GM19452 (cell line): ENCODE measurements around the gene ARMH2.

Experiments used
- ATAC-seq: cut with Tn5 transposase; IDR thresholded peaks from one replicate; pipeline ENCODE4 v1.9.1; 2021; ENCODE audit not compliant: unreplicated experiment

ARMH2 gene

GRCh38 chr6:24798740-24799540 is at the start of gene ARMH2:
Gene ARMH2, minus strand, starts transcription at chr6:24798917. Its CDS starts 60 bp downstream, at chr6:24798857.
- no peak for ATAC-seq

DNA sequence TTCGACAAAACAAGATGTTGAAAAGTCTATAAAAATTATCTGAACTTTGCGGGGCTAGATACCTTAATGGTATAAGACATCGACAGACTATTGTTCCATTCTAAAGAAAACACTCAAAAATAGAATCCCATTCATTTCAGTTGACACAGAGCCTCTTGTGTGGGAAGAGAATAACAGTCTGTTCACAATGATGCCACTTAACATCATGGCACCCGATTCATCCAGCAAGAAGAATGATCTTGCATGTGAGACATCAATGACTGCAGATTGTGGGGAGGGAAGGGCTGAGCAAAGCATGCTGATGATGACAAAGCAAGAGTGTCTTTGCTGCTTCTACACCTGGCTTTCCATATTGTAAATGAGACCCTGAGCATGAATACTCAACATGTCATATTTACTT is 49.7 kb upstream of the ARMH2 start:
- no peak for ATAC-seq

- ATAC-seq = no peak
Measured at GRCh38 chr6:24847402-24847801, 48.7 kb upstream of the ARMH2 start.

DNA sequence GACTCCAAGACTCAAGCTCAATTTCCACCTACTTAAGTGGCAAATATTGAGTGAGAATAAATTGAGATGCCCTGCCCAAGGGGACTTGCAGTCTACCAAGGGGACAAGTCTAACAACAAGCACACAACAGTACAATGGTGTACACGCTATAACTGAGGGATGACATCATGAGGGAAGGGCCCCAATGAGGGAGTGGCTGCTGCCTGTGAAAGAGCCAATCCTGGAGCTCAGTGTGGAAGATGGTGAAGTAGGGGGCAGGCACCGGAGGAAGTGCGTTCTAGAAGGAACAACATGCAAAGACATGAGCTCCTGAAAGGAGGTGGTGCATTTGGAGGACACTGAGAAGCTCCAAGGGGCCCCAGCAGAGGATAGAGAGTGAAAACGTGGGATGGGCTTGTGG is 46.9 kb upstream of the ARMH2 start:
- no peak for ATAC-seq

GRCh38 chr6:24844903-24845302 is 46.2 kb upstream of the ARMH2 start:
- ATAC-seq = no peak

GRCh38 chr6:24844061-24844460 is 45.3 kb upstream of the ARMH2 start:
- ATAC-seq = no peak

GRCh38 chr6:24840187-24840586 is 41.5 kb upstream of the ARMH2 start:
- ATAC-seq = no peak

DNA sequence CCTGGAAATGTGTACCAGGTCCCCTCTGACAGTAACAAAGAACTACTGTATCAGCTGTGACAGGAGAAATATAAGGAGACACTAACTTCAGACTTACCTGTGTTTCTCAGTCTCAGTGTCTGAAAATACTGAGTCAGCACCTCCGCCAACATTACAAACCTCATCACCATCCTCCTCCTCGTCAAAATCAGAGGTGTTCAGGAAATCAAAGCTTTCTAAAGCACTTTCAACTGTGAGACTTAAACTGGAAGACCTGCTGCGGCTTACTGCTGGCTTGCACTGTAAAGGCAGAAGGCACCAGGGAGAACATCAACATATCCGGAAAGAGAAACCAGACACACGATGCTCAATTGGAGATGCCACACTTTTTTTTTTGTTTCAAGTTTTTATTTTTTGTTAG is 40.3 kb upstream of the ARMH2 start:
- ATAC-seq = no peak

GRCh38 chr6:24838081-24838480 is 39.4 kb upstream of the ARMH2 start:
- ATAC-seq = no peak

GRCh38 chr6:24836109-24836508 is 37.4 kb upstream of the ARMH2 start:
- ATAC-seq = no peak

GRCh38 chr6:24833711-24834386 is 35.1 kb upstream of the ARMH2 start:
- ATAC-seq = no peak

- no peak for ATAC-seq
Measured at GRCh38 chr6:24832794-24833193, 34.1 kb upstream of the ARMH2 start.

DNA sequence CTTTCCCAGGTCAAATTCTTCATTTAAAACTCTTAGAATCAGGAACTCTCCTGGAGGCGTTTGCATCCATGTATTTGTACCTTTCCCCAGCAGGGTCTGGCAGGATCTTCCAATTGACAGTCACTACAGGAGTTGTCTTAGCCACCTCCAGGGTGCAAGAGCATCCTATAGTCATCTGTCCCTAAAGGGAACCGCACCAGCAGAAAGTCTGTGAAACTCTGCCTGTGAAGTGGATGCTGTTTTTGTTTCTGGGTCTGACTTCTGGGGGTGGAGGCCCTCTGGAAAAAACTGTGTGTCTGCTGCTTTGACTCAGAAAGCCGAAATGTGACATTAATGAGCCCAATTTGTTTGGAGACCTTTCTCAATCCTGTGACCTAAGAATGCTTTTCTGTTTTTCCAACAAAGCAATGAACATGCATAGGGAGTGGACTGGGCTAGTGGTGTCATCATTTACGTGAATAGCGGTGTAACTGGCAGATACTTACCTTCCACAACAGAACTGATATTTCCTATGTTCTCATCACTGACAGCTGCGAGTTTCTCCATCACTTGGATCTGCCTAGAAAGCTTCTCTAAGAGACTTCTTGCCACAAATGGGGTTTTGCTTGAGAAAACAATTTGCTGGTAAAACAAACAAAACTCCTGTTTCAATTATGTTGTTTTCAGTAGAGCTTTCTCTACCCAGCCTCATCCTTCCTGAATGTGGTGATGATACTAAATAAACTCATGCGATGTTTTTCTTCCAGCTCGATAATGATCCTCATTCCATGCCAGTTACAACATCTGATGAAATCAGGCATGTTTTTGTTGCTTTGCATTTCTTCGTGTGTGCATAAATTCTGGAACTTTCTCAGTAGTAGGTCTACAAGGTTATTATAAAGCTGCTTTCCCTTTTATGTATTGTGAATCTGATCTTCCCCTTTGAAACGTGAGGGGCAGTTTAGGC is 33.3 kb upstream of the ARMH2 start:
- no peak for ATAC-seq

GRCh38 chr6:24829657-24830056 is 30.9 kb upstream of the ARMH2 start:
- ATAC-seq = no peak

- no peak for ATAC-seq
Measured at GRCh38 chr6:24827970-24828369, 29.3 kb upstream of the ARMH2 start.

DNA sequence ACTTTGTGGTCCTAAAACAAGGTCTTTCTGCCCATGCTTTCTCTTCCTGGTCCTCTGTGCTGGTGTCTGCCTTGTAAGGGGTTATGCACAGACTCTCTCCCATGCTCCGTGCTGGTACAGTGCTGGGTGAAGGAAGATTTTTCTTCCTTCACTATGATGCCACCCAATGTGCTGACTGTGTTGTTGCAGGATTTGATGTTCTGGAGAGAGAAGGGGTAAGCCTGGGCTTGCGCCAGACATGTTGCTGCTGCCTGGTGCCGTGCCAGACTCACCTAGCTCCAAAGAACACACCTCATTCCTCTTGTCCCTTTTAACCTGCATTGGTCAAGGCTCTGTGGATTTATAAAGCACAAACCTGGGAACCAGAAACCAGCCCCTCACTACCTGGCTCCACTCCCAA is 28.4 kb upstream of the ARMH2 start:
- no peak for ATAC-seq

DNA sequence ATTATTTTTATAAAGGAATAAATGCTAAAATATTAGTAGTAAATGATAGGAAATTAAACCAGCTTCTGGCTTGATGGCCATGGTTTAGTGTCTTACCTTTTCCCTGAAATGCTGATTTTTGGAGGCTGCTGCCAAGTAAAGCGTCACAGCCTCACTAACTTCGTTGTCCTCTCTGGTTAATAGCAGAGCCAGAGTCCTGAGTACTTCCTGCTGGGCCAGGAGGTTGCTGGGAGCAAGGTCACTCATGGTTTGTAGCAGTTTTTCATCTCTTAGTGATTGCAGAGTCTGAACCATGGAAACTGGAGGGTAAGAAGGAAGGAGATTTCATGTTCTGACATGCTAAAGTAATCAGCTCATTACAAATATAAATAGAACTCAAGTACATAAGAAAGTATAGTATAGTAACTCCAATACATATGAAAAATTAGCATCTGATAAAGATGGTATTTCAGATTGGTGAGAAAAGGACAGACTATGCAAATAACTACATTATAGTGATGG is 26.5 kb upstream of the ARMH2 start:
- ATAC-seq = no peak

DNA sequence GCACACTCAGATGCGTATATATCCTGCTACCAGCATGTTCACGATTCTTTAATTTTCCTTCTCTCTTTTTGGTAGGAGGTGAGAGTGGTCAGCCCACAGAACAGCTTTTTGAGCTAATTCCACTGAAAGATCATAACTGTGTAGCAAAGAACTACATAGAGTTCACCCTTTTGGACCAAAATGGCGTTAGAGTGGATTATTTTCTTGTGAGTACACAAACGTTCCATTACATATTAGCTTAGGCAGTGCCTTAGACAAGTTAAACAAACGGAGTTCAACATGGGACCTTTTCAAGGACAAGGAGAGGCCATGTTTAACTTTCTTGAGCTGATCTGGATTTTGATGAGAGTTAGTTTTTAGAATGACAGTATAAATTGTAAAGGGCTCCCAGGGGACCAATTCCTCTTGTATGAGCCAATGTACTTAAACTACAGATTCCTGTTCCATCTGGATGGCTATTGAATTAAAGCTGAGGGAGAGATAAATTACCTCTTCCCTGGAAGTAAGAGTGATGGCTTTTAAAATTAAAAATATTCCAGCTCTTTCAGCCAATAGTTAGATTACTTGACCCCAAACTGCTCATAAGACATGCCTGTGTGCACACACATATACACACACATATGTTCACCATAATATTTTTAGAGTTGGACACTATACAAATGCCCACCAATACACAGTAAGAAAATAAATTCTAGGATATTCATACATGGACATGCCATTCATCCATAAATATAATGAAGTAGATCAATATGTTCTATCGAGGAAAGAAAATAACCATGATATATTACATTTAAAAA is 25.6 kb upstream of the ARMH2 start:
- ATAC-seq = no peak

GRCh38 chr6:24823185-24823584 is 24.5 kb upstream of the ARMH2 start:
- ATAC-seq = no peak

GRCh38 chr6:24822696-24823095 is 24.0 kb upstream of the ARMH2 start:
- no peak for ATAC-seq
